Measurements from ENCODE around the gene HDAC1.
"Not testable (repeated sequence)": the region's sequence is repeated elsewhere in the genome, so short reads cannot be mapped to it uniquely, and the experiment has no call there.

The HDAC1 gene

DNA sequence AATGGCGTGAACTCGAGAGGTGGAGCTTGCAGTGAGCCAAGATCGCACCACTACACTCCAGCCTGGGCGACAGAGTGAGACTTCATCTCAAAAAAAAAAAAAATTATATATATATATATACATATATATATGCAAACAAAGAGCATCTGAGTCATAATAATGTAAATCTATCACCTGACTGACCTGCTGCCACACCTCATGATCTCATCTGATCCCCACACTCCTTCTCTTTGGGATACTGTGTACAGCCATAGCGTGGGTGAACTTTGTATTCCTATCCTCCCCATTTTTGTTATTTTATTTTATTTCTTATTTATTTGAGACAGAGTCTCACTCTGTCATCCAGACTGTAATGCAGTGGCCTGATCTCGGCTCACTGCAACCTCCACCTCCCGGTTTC is 2.6 kb upstream of the HDAC1 start:
- Histone ChIP-seq H3K4me1 (ENCODE audit: insufficient read depth, low read length) (peaks cover 4% of the 10 kb centered on the region), H3K36me3 (ENCODE audit: insufficient read depth, low read length) (no peaks in the 10 kb centered on the region), H3K9me3 (ENCODE audit: low read length) (no peaks in the 10 kb centered on the region), H3K27me3 (ENCODE audit: insufficient read depth, low read length) (no peaks in the 10 kb centered on the region), H3K4me3 (ENCODE audit: low read length) (no peak overlapping the region), H2AFZ (ENCODE audit: low read depth, low read length) (no peak overlapping the region)

DNA sequence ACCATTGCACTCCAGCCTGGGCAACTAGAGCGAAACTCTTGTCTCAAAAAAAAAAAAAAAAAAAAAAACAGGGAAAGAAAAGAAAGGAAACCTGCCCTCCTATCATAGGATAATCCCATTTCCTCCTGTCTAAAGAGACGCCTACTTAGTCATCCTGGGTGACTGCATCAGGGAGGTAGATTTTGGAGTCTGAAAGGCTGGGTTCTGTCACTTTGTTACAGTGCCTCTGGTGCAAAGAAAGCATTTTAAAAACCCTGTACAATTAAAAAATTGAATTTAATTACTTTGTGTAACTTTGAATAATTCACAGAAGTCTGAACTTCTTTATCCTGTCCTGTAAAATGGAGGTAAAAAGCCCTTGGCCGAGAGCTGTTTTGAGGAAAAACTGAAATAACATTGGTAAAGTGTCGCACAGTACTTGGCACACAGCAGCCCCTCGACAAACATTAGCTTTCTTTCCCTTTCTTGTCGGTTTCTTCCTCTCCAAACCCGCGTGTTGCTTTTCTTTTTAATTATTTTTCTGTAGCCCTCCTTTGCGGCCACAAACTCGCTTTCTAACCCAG is 657 bp upstream of the HDAC1 start:
- H3K4me3 ChIP-seq (ENCODE audit: low read length): peak overlapping the region; percentile 79
- no peaks in the 10 kb centered on the region for H3K27me3 ChIP-seq (ENCODE audit: insufficient read depth, low read length)
- H3K9me3 ChIP-seq (ENCODE audit: low read length): no peaks in the 10 kb centered on the region
- H3K4me1 ChIP-seq (ENCODE audit: insufficient read depth, low read length): peaks cover 4% of the 10 kb centered on the region
- peaks cover 6% of the 10 kb centered on the region for H3K36me3 ChIP-seq (ENCODE audit: insufficient read depth, low read length)
- peak overlapping the region; percentile 87 for H2AFZ ChIP-seq (ENCODE audit: low read depth, low read length)

DNA sequence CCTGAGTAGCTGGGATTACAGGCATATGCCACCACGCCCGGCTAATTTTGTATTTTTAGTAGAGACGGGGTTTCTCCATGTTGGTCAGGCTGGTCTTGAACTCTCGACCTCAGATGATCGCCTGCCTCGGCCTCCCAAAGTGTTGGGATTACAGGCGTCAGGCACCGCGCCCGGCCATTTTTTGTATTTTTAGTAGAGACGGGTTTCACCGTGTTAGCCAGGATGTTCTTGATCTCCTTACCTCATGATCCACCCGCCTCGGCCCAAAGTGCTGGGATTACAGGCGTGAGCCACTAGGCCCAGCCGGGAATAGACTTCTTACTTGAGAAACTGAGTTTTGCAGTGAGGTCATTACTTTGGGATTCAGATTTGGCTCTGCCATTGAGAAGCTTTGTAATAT is 6.3 kb downstream of the HDAC1 start:
- H3K27me3 ChIP-seq (ENCODE audit: insufficient read depth, low read length); H3K4me1 ChIP-seq (ENCODE audit: insufficient read depth, low read length); H2AFZ ChIP-seq (ENCODE audit: low read depth, low read length); H3K9me3 ChIP-seq (ENCODE audit: low read length); H3K4me3 ChIP-seq (ENCODE audit: low read length): not testable (repeated sequence)
- peaks cover 26% of the 10 kb centered on the region for H3K36me3 ChIP-seq (ENCODE audit: insufficient read depth, low read length)

- Histone ChIP-seq H3K9me3 (ENCODE audit: low read length) (peaks cover 4% of the 10 kb centered on the region), H2AFZ (ENCODE audit: low read depth, low read length) (no peak overlapping the region)
Measured at GRCh38 chr1:32299327-32299726, 7.4 kb downstream of the HDAC1 start.

DNA sequence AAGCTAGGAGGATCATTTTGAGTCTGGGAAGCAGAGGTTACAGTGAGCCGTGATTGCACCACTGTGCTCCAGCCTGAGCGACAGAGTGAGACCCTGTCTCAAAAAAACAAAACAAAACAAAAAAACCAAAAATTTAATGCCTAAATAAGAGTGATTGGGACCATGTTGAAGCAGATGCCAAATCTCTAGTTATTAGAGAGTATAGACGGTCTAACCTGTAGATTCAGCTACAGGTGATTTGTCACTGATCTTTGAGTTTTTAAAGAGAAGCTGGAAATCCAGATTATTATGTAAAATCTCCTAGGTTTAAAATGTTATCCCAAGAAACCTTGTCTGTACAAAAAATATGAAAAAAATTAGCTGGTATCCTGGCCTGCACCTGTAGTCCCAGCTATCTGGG is 11.5 kb downstream of the HDAC1 start:
- peaks cover 45% of the 10 kb centered on the region for H3K36me3 ChIP-seq (ENCODE audit: insufficient read depth, low read length)

More at GRCh38 chr1:32299327-32299726, 7.4 kb downstream of the HDAC1 start:
- no peaks in the 10 kb centered on the region for H3K27me3 ChIP-seq (ENCODE audit: insufficient read depth, low read length)
- H3K4me3 ChIP-seq (ENCODE audit: low read length): no peak overlapping the region
- peaks cover 37% of the 10 kb centered on the region for H3K36me3 ChIP-seq (ENCODE audit: insufficient read depth, low read length)
- no peaks in the 10 kb centered on the region for H3K4me1 ChIP-seq (ENCODE audit: insufficient read depth, low read length)

GRCh38 chr1:32303997-32304622 is 12.2 kb downstream of the HDAC1 start:
- H3K27me3 ChIP-seq (ENCODE audit: insufficient read depth, low read length): no peaks in the 10 kb centered on the region
- H3K36me3 ChIP-seq (ENCODE audit: insufficient read depth, low read length): peaks cover 45% of the 10 kb centered on the region
- no peaks in the 10 kb centered on the region for H3K4me1 ChIP-seq (ENCODE audit: insufficient read depth, low read length)
- no peak overlapping the region for H3K4me3 ChIP-seq (ENCODE audit: low read length)
- no peak overlapping the region for H2AFZ ChIP-seq (ENCODE audit: low read depth, low read length)
- H3K9me3 ChIP-seq (ENCODE audit: low read length): peaks cover 10% of the 10 kb centered on the region

More for the DNA sequence above, 11.5 kb downstream of the HDAC1 start:
- no peak overlapping the region for H3K4me3 ChIP-seq (ENCODE audit: low read length)
- peaks cover 10% of the 10 kb centered on the region for H3K9me3 ChIP-seq (ENCODE audit: low read length)
- H2AFZ ChIP-seq (ENCODE audit: low read depth, low read length): no peak overlapping the region
- H3K4me1 ChIP-seq (ENCODE audit: insufficient read depth, low read length): no peaks in the 10 kb centered on the region
- H3K27me3 ChIP-seq (ENCODE audit: insufficient read depth, low read length): no peaks in the 10 kb centered on the region

DNA sequence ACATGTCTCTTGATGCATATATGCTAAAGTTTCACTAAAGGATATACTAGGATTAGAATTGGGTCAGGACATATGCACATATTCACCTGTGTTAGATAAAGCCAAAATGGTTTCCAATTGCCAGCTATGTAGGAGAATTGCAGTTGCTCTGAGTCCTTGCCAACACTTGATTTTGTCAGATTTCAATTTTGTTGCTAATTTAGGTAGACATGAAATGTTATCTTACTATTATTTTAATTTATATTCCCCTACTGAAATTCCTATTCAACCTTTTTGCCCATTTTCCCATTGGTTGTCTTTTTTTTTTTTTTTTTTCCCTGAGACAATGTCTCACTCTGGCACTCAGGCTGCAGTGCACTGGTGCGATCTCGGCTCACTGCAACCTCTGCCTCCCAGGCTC is 13.4 kb downstream of the HDAC1 start:
- H3K9me3 ChIP-seq (ENCODE audit: low read length): peaks cover 10% of the 10 kb centered on the region
- no peaks in the 10 kb centered on the region for H3K4me1 ChIP-seq (ENCODE audit: insufficient read depth, low read length)
- H3K4me3 ChIP-seq (ENCODE audit: low read length): no peak overlapping the region
- peaks cover 45% of the 10 kb centered on the region for H3K36me3 ChIP-seq (ENCODE audit: insufficient read depth, low read length)
- no peaks in the 10 kb centered on the region for H3K27me3 ChIP-seq (ENCODE audit: insufficient read depth, low read length)
- H2AFZ ChIP-seq (ENCODE audit: low read depth, low read length): no peak overlapping the region

- Histone ChIP-seq H2AFZ (ENCODE audit: low read depth, low read length) (no peak overlapping the region), H3K36me3 (ENCODE audit: insufficient read depth, low read length) (peaks cover 41% of the 10 kb centered on the region), H3K4me3 (ENCODE audit: low read length) (no peak overlapping the region), H3K4me1 (ENCODE audit: insufficient read depth, low read length) (no peaks in the 10 kb centered on the region), H3K9me3 (ENCODE audit: low read length) (peaks cover 10% of the 10 kb centered on the region), H3K27me3 (ENCODE audit: insufficient read depth, low read length) (no peaks in the 10 kb centered on the region)
Measured at GRCh38 chr1:32307324-32307723, 15.4 kb downstream of the HDAC1 start.

DNA sequence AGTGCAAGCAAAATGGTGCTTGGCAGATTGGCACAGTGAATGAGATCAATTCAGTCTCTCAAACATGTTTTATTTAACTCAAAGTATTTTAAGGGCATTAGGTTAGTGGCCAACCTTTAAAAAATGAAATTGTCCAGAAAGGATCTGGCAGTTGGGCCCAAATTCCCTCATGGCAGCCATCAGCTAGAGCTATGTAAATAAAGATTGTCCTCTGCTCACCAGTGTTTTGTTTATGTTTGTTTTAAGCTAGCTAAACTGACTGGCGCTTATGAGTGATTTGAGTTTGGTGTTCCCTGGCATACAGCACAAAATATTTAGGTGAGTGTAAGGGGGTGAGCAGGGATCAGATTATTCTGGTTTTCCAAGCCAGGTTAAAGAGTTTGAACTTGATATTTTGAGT is 18.1 kb downstream of the HDAC1 start:
- peaks cover 15% of the 10 kb centered on the region for H3K36me3 ChIP-seq (ENCODE audit: insufficient read depth, low read length)
- H2AFZ ChIP-seq (ENCODE audit: low read depth, low read length): no peak overlapping the region
- H3K27me3 ChIP-seq (ENCODE audit: insufficient read depth, low read length): no peaks in the 10 kb centered on the region
- no peak overlapping the region for H3K4me3 ChIP-seq (ENCODE audit: low read length)
- H3K9me3 ChIP-seq (ENCODE audit: low read length): peaks cover 7% of the 10 kb centered on the region
- H3K4me1 ChIP-seq (ENCODE audit: insufficient read depth, low read length): no peaks in the 10 kb centered on the region

GRCh38 chr1:32311709-32312393 is 20.0 kb downstream of the HDAC1 start:
- H3K4me3 ChIP-seq (ENCODE audit: low read length): no peak overlapping the region
- no peaks in the 10 kb centered on the region for H3K4me1 ChIP-seq (ENCODE audit: insufficient read depth, low read length)
- H2AFZ ChIP-seq (ENCODE audit: low read depth, low read length): no peak overlapping the region
- H3K36me3 ChIP-seq (ENCODE audit: insufficient read depth, low read length): peaks cover 7% of the 10 kb centered on the region
- H3K27me3 ChIP-seq (ENCODE audit: insufficient read depth, low read length): no peaks in the 10 kb centered on the region
- H3K9me3 ChIP-seq (ENCODE audit: low read length): no peaks in the 10 kb centered on the region

DNA sequence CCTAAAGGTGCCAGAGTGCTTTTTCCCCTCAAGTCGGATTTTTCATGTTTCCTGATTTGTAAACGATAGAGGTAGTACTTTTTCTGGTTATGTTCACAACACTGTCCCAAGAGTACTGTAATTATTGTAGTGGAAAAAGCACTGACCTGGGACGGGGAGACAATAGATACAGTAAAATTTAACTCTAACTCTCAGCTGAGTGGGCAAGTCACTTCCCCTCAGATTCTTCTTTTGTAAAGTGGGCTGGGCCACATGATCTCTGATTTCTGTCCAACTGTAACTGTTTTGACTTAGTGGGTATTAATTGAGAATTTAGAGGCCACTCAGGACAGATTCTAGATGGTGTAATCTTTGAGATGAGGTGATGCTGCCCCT is 25.0 kb downstream of the HDAC1 start:
- Histone ChIP-seq H3K4me1 (ENCODE audit: insufficient read depth, low read length) (no peaks in the 10 kb centered on the region), H3K4me3 (ENCODE audit: low read length) (no peak overlapping the region), H3K9me3 (ENCODE audit: low read length) (no peaks in the 10 kb centered on the region), H3K36me3 (ENCODE audit: insufficient read depth, low read length) (peaks cover 32% of the 10 kb centered on the region), H2AFZ (ENCODE audit: low read depth, low read length) (no peak overlapping the region), H3K27me3 (ENCODE audit: insufficient read depth, low read length) (no peaks in the 10 kb centered on the region)

DNA sequence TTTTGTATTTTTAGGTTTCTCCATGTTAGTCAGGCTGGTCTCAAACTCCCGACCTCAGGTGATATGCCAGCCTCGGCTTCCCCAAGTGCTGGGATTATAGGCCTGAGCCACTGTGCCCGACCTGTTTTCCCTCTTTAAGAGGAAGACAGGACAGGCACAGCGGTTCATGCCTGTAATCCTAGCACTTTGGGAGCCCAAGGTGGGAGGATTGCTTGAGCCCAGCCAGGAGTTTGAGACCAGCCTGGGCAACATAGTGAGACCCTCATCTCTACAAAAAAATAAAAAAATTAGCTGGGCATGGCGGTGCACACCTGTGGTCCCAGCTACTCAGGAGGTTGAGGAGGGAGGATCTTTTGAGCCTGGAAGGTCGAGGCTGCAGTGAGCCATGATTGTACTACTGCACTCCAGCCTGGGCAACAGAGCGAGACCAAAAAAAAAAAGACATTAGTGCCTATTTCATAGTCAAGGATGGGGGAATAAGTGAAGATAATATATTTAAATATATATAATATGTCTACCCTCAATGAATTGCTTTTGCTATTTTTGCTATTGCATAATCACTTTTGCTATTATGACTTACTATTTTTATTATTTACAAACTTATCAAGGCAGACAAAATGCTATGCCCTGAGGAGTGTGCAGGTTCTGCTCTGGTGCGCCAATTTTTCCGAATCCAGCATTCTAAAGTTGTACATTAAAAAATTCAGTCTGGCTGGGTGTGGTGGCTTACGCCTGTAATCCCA is 26.4 kb downstream of the HDAC1 start:
- H3K4me1 ChIP-seq (ENCODE audit: insufficient read depth, low read length): no peaks in the 10 kb centered on the region
- no peaks in the 10 kb centered on the region for H3K9me3 ChIP-seq (ENCODE audit: low read length)
- no peak overlapping the region for H2AFZ ChIP-seq (ENCODE audit: low read depth, low read length)
- peaks cover 37% of the 10 kb centered on the region for H3K36me3 ChIP-seq (ENCODE audit: insufficient read depth, low read length)
- no peak overlapping the region for H3K4me3 ChIP-seq (ENCODE audit: low read length)
- no peaks in the 10 kb centered on the region for H3K27me3 ChIP-seq (ENCODE audit: insufficient read depth, low read length)

DNA sequence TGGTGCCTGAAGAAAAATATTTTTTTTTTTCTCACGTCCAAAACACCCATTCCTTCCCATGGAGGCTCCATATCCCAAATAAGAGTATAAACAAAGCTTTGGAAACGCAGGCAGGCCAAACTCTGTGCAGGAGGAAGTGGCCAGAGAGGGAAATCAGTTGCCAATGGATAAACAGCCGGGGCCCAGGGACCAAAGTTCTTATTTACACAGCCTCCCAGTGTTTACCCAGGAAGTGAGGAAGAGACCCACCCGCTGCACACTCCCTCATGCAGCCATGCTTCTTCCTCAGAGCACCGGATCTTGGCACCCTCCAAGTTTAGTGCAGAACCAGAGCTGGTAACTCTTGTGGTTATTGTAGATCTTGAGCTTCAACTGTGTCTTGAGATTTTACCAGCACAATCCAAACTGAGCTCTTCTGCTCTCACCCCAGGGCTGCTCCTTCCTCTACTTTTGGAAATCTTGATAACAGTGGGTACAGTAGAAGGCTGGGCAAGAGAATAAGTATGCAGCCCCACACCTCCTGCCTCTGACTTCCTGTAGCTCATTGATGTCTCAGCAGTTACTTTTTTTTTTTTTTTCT is 29.9 kb downstream of the HDAC1 start:
- Histone ChIP-seq H3K4me3 (ENCODE audit: low read length) (no peak overlapping the region), H2AFZ (ENCODE audit: low read depth, low read length) (no peak overlapping the region), H3K4me1 (ENCODE audit: insufficient read depth, low read length) (no peaks in the 10 kb centered on the region), H3K36me3 (ENCODE audit: insufficient read depth, low read length) (peaks cover 52% of the 10 kb centered on the region), H3K9me3 (ENCODE audit: low read length) (no peaks in the 10 kb centered on the region), H3K27me3 (ENCODE audit: insufficient read depth, low read length) (no peaks in the 10 kb centered on the region)
